ENCODE results near the gene CDK15.

DNA sequence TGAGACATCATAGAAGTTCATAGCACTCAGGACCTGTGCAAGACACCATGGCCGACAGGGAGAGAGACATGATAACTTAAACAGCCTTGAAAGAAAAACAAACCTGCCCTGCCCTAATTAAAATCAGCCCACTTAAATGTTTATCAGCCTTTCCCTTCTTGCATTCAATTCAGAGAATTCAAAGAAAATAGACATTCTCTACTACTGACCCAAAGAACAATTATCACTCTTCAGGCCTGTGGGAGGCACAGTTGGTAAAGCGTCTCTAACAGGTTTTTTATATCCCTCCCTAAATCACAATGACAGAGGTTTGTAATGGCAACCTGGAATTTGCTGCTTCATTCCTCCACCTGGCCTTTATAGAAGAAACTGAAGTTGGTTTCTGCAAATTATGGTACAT, 1.7 kb downstream of the CDK15 start:
- TF ChIP-seq, protein P1, sequence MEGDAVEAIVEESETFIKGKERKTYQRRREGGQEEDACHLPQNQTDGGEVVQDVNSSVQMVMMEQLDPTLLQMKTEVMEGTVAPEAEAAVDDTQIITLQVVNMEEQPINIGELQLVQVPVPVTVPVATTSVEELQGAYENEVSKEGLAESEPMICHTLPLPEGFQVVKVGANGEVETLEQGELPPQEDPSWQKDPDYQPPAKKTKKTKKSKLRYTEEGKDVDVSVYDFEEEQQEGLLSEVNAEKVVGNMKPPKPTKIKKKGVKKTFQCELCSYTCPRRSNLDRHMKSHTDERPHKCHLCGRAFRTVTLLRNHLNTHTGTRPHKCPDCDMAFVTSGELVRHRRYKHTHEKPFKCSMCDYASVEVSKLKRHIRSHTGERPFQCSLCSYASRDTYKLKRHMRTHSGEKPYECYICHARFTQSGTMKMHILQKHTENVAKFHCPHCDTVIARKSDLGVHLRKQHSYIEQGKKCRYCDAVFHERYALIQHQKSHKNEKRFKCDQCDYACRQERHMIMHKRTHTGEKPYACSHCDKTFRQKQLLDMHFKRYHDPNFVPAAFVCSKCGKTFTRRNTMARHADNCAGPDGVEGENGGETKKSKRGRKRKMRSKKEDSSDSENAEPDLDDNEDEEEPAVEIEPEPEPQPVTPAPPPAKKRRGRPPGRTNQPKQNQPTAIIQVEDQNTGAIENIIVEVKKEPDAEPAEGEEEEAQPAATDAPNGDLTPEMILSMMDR (IDR thresholded peaks at IDR 0.05): no peak
- TF ChIP-seq EZH2 (IDR thresholded peaks at IDR 0.05) (no peak), EZH2phosphoT487 (IDR thresholded peaks at IDR 0.05) (no peak)

Data from neural progenitor cell (in vitro differentiated cells).